ENCODE measurements around the gene FBXL3. TPM values are rescaled to one million over a fixed set of nuclear protein-coding genes. Genes with fewer than 3 reads are reported as not detected.

Gene FBXL3
- total and polyA plus RNA-seq, 2 of the 13 experiments (the other 11 are each of a cell fraction or from before 2014, with no cell fraction given), result 11.5 to 18.5 TPM

DNA sequence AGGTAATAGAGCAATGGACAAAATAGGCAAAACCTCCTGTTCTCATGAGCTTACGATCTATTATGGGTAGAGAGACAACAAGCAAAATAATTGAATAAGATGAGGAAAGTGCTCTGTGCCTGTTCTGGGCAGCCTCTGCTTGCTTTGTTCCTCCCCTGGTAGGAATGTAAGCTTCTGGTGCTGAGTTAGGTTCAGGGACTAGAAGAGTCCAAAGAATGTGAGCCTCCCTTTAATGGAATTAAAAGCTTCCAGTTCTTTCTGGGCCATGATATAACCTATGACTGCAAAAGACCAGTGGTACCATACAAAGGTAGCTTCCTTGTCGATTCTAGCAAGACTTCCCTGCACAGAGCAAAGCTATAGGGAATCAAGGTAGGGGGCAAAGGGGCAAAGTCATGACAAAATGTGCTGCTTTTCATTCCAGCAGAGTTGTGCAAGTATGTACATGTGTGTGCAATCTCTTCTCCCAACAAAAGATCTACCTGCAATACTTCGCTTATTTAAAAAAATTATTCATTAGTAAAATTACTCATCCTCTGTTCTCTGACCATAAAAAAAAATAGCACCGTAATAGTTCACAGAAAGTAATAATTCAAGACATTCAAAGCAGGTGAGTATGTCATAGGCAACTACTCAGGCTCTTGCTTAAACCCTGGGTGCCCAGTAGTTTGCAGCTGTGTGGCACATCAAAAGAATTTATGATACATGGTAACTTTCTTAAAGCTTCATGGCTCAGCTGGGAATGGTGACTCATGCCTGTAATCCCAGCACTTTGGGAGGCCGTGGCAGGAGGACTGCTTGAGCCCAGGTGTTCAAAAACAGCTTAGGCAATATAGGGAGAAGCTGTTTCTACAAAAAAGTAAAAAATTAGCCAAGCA, 57.2 kb downstream of the FBXL3 start:
- H3K4me2 ChIP-seq (ENCODE audit: low read depth, low read length), result no peak overlapping the region
- CTCF ChIA-PET (ENCODE audit: low intra/inter-chr PET ratio, low total read pairs), result no interaction called here
- no peaks in the 10 kb centered on the region for H3K79me2 ChIP-seq (ENCODE audit: insufficient read depth, low read length)
- no peak overlapping the region for H3K4me3 ChIP-seq (replicated peaks in 1 of 3; ENCODE audit: insufficient read depth in 1 of 3, low read depth in 2 of 3, low read length in 3 of 3)
- DNase-seq (ENCODE audit: low spot score), result no peak
- no peak overlapping the region for H2AFZ ChIP-seq (ENCODE audit: low read length)
- peaks cover 0 to 18% of the 10 kb centered on the region in 2 experiments; a peak in 1 of 5 replicates for H3K27me3 ChIP-seq (ENCODE audit: control insufficient read depth in 1 of 2, insufficient read depth in 2 of 2, low read length in 2 of 2)
- no peak for ATAC-seq
- BruUV-seq (replicated peaks), result no TSS peak
- H3K9ac ChIP-seq (ENCODE audit: insufficient read depth, low read depth, low read length), result no peak overlapping the region
- 20% methylated on average over 5 of the region's 5 CpGs for WGBS (ENCODE audit: low lambda C conversion rate)
- no peaks in the 10 kb centered on the region for H4K20me1 ChIP-seq (ENCODE audit: insufficient read depth, low read length)
- no peaks in the 10 kb centered on the region for H3K9me3 ChIP-seq (ENCODE audit: low read length)
- H3K4me1 ChIP-seq (ENCODE audit: insufficient read depth, low read length), result no peaks in the 10 kb centered on the region
- in situ Hi-C loops (cut with HindIII; ENCODE audit: extremely low pct_ligation_motif_present, low pct_unique_long_range_greater_than_20kb), result no loop called here
- no peaks in the 10 kb centered on the region for H3K36me3 ChIP-seq (replicated peaks in 1 of 2; ENCODE audit: control insufficient read depth in 1 of 2, insufficient read depth in 2 of 2, low read length in 2 of 2)
- POLR2A ChIA-PET, result no interaction called here
- intact Hi-C loops (cut with micrococcal nuclease; ENCODE audit: unreplicated experiment), result no loop called here
- TF ChIP-seq, protein P1, sequence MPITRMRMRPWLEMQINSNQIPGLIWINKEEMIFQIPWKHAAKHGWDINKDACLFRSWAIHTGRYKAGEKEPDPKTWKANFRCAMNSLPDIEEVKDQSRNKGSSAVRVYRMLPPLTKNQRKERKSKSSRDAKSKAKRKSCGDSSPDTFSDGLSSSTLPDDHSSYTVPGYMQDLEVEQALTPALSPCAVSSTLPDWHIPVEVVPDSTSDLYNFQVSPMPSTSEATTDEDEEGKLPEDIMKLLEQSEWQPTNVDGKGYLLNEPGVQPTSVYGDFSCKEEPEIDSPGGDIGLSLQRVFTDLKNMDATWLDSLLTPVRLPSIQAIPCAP (CRISPR knock-in tag; IDR thresholded peaks at IDR 0.05; ENCODE audit: low read depth), result no peak
- TF ChIP-seq ZFP62 (CRISPR knock-in tag; IDR thresholded peaks at IDR 0.05) (no peak), CEBPB (IDR thresholded peaks at IDR 0.05; ENCODE audit: borderline replicate concordance, low read depth, low read length) (0 out of 2 replicates have a peak, but pooled peaks have one; percentile 58), REPIN1 (CRISPR knock-in tag; IDR thresholded peaks at IDR 0.05; ENCODE audit: borderline replicate concordance, low read depth) (no peak)
- TF ChIP-seq, protein P2, sequence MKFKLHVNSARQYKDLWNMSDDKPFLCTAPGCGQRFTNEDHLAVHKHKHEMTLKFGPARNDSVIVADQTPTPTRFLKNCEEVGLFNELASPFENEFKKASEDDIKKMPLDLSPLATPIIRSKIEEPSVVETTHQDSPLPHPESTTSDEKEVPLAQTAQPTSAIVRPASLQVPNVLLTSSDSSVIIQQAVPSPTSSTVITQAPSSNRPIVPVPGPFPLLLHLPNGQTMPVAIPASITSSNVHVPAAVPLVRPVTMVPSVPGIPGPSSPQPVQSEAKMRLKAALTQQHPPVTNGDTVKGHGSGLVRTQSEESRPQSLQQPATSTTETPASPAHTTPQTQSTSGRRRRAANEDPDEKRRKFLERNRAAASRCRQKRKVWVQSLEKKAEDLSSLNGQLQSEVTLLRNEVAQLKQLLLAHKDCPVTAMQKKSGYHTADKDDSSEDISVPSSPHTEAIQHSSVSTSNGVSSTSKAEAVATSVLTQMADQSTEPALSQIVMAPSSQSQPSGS (CRISPR knock-in tag; IDR thresholded peaks at IDR 0.05), result no peak
- TF ChIP-seq, protein P3, sequence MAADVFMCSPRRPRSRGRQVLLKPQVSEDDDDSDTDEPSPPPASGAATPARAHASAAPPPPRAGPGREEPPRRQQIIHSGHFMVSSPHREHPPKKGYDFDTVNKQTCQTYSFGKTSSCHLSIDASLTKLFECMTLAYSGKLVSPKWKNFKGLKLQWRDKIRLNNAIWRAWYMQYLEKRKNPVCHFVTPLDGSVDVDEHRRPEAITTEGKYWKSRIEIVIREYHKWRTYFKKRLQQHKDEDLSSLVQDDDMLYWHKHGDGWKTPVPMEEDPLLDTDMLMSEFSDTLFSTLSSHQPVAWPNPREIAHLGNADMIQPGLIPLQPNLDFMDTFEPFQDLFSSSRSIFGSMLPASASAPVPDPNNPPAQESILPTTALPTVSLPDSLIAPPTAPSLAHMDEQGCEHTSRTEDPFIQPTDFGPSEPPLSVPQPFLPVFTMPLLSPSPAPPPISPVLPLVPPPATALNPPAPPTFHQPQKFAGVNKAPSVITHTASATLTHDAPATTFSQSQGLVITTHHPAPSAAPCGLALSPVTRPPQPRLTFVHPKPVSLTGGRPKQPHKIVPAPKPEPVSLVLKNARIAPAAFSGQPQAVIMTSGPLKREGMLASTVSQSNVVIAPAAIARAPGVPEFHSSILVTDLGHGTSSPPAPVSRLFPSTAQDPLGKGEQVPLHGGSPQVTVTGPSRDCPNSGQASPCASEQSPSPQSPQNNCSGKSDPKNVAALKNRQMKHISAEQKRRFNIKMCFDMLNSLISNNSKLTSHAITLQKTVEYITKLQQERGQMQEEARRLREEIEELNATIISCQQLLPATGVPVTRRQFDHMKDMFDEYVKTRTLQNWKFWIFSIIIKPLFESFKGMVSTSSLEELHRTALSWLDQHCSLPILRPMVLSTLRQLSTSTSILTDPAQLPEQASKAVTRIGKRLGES (CRISPR knock-in tag; IDR thresholded peaks at IDR 0.05; ENCODE audit: borderline replicate concordance), result no peak
- TF ChIP-seq, protein P4, sequence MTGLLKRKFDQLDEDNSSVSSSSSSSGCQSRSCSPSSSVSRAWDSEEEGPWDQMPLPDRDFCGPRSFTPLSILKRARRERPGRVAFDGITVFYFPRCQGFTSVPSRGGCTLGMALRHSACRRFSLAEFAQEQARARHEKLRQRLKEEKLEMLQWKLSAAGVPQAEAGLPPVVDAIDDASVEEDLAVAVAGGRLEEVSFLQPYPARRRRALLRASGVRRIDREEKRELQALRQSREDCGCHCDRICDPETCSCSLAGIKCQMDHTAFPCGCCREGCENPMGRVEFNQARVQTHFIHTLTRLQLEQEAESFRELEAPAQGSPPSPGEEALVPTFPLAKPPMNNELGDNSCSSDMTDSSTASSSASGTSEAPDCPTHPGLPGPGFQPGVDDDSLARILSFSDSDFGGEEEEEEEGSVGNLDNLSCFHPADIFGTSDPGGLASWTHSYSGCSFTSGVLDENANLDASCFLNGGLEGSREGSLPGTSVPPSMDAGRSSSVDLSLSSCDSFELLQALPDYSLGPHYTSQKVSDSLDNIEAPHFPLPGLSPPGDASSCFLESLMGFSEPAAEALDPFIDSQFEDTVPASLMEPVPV (CRISPR knock-in tag; IDR thresholded peaks at IDR 0.05), result no peak
- FAIRE-seq, result no peak
- H3K27ac ChIP-seq (ENCODE audit: extremely low read length, insufficient read depth, low read length), result no peak overlapping the region

Data from HepG2 (cell line).